Breast epithelium (tissue), 4 donors: ENCODE data around the gene SLC6A14. TPM values are rescaled to one million over a fixed set of nuclear protein-coding genes. Genes with fewer than 3 reads are reported as not detected.

Source experiments
- DNase-seq, 2 donors: peaks; one replicate each; pipeline ENCODE4 v3.0.0-alpha.2; 2019; ENCODE audit warnings: low spot score in 2 of 2
- H3K27ac ChIP-seq, 2 donors: fragments of 200-600 bp; sonication (generic) in 1 of 2; one replicate each; pipeline ENCODE4 v1.5.1; 2016 to 2019; ENCODE audit warnings: mild to moderate bottlenecking in 1 of 2
- H3K27me3 ChIP-seq, 2 donors: fragments of 200-600 bp; sonication (generic) in 1 of 2; one replicate each; pipeline versions ENCODE4 v1.5.1 to v1.6.0; 2017 to 2019; ENCODE audit warnings: control low read depth in 1 of 2, mild to moderate bottlenecking in 1 of 2
- H3K36me3 ChIP-seq: fragments of 200-600 bp; one replicate; pipeline ENCODE4 v1.5.1; 2019
- H3K4me1 ChIP-seq, 2 donors: fragments of 200-600 bp; sonication (generic); one replicate each; pipeline ENCODE4 v1.5.1; 2016 to 2019; ENCODE audit warnings: control low read depth in 1 of 2
- H3K4me3 ChIP-seq, 3 donors: fragments of 200-600 bp; sonication (generic); 1 replicate in 2 of 3; 2 replicates in 1 of 3; pipeline ENCODE4 v1.5.1; 2016 to 2019; ENCODE audit warnings: mild to moderate bottlenecking in 3 of 3, moderate library complexity in 2 of 3
- H3K9me3 ChIP-seq, 2 donors: fragments of 200-600 bp; sonication (generic) in 1 of 2; one replicate each; pipeline ENCODE4 v1.5.1; 2016 to 2019; ENCODE audit warnings: control low read depth in 1 of 2
- POLR2A ChIP-seq: fragments of 450-650 bp; IDR thresholded peaks from one replicate; pipeline ENCODE4 v1.6.1; 2016; ENCODE audit warnings: antibody characterized with exemption, mild to moderate bottlenecking, moderate library complexity
- POLR2AphosphoS5 ChIP-seq, 3 donors: sonication (generic); formaldehyde crosslinking; IDR thresholded peaks; one replicate each; pipeline ENCODE4 v1.6.1; 2017; ENCODE audit warnings: antibody characterized with exemption in 3 of 3
- intact Hi-C: fragments of 100-400 bp; cut with DNase I; formaldehyde crosslinking; loops from one replicate; pipeline ENCODE4 v1.15.1; 2023; ENCODE audit warnings: low total_unique reads
- total RNA-seq, 3 donors: library from RNA; depleted of rRNA; stranded (reverse); fragments of >200 nt; gene quantifications; one replicate each; pipeline ENCODE4 v1.1.0, GENCODE V29; 2016
- TF ChIP-seq, protein P1 (sequence below), 3 donors: fragments of 450-650 bp; IDR thresholded peaks; one replicate each; pipeline ENCODE4 v1.5.1; 2016 to 2017; ENCODE audit warnings: antibody characterized with exemption in 3 of 3, mild to moderate bottlenecking in 3 of 3, moderate library complexity in 3 of 3

Gene SLC6A14
- total RNA-seq, 3 donors from 2014 or later: 6.2 to 17.9 TPM; not detected in 1

DNA sequence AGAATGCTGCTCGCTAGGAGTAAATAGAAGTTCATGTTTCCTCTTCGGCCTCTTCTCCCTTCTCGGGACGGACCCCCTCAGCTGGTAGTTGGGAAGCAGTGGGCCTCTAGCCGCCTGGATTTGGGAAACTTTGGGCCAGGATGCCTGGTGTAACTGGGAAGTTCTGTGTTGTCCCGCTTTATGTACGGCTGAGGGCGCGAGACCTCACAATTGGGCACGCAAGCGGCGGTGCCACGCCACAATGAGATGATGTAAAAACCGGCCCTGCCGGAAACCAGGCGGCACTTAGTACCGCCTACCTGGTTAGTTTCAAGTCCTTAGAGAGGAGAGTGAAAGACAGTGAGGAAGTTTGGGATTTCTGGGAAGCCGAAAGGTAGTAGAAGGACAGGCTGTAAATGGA is 26.4 kb downstream of the SLC6A14 start, which contains the start of gene CT83:
TSS of gene CT83 (minus strand) at position 155 of the 400 bp plus-strand sequence. CDS start at position 35, 120 bp downstream.
- TF ChIP-seq POLR2AphosphoS5 (IDR thresholded peaks at IDR 0.05): no peak
- TF ChIP-seq POLR2A: no peak
- TF ChIP-seq, protein P1, sequence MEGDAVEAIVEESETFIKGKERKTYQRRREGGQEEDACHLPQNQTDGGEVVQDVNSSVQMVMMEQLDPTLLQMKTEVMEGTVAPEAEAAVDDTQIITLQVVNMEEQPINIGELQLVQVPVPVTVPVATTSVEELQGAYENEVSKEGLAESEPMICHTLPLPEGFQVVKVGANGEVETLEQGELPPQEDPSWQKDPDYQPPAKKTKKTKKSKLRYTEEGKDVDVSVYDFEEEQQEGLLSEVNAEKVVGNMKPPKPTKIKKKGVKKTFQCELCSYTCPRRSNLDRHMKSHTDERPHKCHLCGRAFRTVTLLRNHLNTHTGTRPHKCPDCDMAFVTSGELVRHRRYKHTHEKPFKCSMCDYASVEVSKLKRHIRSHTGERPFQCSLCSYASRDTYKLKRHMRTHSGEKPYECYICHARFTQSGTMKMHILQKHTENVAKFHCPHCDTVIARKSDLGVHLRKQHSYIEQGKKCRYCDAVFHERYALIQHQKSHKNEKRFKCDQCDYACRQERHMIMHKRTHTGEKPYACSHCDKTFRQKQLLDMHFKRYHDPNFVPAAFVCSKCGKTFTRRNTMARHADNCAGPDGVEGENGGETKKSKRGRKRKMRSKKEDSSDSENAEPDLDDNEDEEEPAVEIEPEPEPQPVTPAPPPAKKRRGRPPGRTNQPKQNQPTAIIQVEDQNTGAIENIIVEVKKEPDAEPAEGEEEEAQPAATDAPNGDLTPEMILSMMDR (IDR thresholded peaks at IDR 0.05): no peak
- Histone ChIP-seq H3K27ac (no peak within 1 kb of the TSS), H3K4me3 (no peak within 1 kb of the TSS), H3K9me3 (no peaks in the 10 kb centered on the region), H3K27me3 (no peaks in the 10 kb centered on the region), H3K36me3 (no peaks in the 10 kb centered on the region), H3K4me1 (no peaks in the 10 kb centered on the region)
- DNase-seq: no peak
- intact Hi-C loops: no loop called here

DNA sequence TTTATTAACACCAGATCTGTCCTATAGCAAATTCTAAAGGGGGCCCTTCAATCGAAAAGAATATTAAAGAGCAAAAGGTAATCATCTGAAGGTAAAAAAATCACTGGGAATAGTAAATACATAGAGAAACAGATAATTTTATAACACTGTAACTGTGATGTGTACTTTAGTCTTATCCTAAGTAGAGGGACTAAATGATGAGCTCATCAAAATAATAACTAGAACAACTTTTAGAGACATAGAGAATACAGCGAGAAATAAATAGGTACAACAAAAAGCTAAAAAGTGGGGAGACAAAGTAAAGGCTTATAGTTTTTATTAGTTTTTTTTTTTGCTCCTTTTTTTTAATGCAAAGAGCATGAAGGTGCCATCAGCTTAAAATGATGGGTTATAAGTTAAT is 43.7 kb downstream of the SLC6A14 start:
- no peak for DNase-seq
- TF ChIP-seq, protein P1 (IDR thresholded peaks at IDR 0.05): no peak
- TF ChIP-seq POLR2A: no peak
- TF ChIP-seq POLR2AphosphoS5 (IDR thresholded peaks at IDR 0.05): no peak
- Histone ChIP-seq H3K27me3 (peaks cover 0 to 18% of the 10 kb centered on the region in 2 donors), H3K4me3 (no peak overlapping the region), H3K36me3 (no peaks in the 10 kb centered on the region), H3K4me1 (no peaks in the 10 kb centered on the region), H3K27ac (no peak overlapping the region), H3K9me3 (no peaks in the 10 kb centered on the region)
- intact Hi-C loops: no loop called here

DNA sequence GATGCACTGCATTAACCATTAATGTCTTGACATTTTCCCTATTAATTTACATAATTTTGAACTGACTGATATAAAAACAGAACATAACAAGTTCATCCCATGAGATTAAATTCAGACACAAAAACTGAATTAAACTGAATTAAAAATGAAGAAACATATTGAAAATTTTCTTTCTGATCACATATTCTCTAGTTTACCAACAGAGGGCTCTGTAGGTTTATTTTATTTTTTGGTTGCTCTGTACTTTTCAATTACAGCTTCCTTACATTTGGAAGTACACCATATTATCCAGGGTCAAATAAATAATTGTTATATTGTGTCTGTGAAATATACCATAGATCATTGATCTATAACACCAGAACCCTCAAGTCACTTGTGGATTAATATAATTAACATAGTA is 53.7 kb downstream of the SLC6A14 start:
- no peak overlapping the region for H3K4me3 ChIP-seq

DNA sequence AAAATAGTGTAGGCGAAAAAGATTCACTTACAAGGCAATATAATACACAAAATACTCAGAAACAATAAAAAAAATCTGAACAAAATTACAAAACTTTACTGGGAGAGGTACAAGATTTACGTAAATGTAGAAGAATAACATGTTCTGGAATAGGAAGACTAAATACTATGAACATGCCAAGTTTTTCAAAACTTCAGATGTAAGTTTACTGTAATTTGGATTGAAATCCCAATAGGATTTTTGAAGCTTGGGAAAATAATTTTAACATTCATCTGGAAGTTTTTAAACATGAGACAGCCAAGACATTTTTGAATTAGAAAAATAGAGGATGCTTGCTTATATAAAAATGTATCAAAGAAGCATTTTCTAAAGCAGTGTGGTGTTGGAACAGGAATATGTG is 56.9 kb downstream of the SLC6A14 start:
- no peaks in the 10 kb centered on the region for H3K4me1 ChIP-seq
- peaks cover 0 to 4% of the 10 kb centered on the region in 2 donors for H3K27me3 ChIP-seq
- intact Hi-C loops: no loop called here
- TF ChIP-seq, protein P1 (IDR thresholded peaks at IDR 0.05): no peak
- no peak for TF ChIP-seq POLR2AphosphoS5 (IDR thresholded peaks at IDR 0.05)
- TF ChIP-seq POLR2A: no peak
- H3K36me3 ChIP-seq: no peaks in the 10 kb centered on the region
- no peaks in the 10 kb centered on the region for H3K9me3 ChIP-seq
- H3K4me3 ChIP-seq: no peak overlapping the region
- H3K27ac ChIP-seq: no peak overlapping the region
- no peak for DNase-seq

More for the DNA sequence above, 53.7 kb downstream of the SLC6A14 start:
- H3K36me3 ChIP-seq: no peaks in the 10 kb centered on the region
- no peaks in the 10 kb centered on the region for H3K9me3 ChIP-seq
- no peak for DNase-seq
- intact Hi-C loops: no loop called here
- no peaks in the 10 kb centered on the region for H3K4me1 ChIP-seq
- no peak overlapping the region for H3K27ac ChIP-seq
- H3K27me3 ChIP-seq: peaks cover 0 to 4% of the 10 kb centered on the region in 2 donors
- TF ChIP-seq POLR2AphosphoS5 (IDR thresholded peaks at IDR 0.05): no peak
- TF ChIP-seq, protein P1 (IDR thresholded peaks at IDR 0.05): peak in 1 of 3 donors; percentile 11

DNA sequence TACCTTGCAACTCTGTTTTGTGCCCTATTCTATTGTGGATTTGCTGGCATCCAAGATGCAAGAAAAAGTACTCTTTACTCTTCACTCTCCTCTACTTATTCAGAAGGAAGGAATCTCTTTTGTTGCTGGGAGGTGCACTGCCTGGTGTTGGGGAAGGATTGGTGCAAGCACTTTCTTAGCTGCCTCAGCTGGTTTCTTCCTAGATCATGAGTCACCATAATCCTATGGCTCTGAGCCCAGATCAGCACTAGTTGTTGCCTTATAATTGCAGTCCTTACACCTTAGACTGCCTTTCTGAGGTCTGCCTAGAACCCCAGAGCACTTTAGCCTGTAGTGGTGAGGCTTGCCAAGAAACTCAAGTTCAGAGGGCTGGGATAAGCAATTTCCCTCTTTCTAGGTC is 63.4 kb downstream of the SLC6A14 start:
- peaks cover 0 to 9% of the 10 kb centered on the region in 2 donors for H3K27me3 ChIP-seq
- intact Hi-C loops: no loop called here
- TF ChIP-seq, protein P1 (IDR thresholded peaks at IDR 0.05): no peak
- no peak for TF ChIP-seq POLR2AphosphoS5 (IDR thresholded peaks at IDR 0.05)
- no peak for TF ChIP-seq POLR2A
- H3K27ac ChIP-seq: no peak overlapping the region
- H3K9me3 ChIP-seq: no peaks in the 10 kb centered on the region
- H3K4me3 ChIP-seq: no peak overlapping the region
- H3K4me1 ChIP-seq: no peaks in the 10 kb centered on the region
- DNase-seq: no peak
- no peaks in the 10 kb centered on the region for H3K36me3 ChIP-seq

Other genes starting within 250 kb of the SLC6A14 start
- not detected for gene CT83, start 26.4 kb downstream of the SLC6A14 start, total RNA-seq